HepG2 (cell line): ENCODE measurements around the gene BCAM. TPM values are rescaled to one million over a fixed set of nuclear protein-coding genes. Genes with fewer than 3 reads are reported as not detected.

Experiments
- ATF7 ChIP-seq, 2 experiments: fragments of 450-650 bp in 1 of 2; sonication (generic) in 1 of 2; formaldehyde crosslinking in 1 of 2; IDR thresholded peaks; 2 replicates each; pipeline versions ENCODE4 v1.4.0 to v1.6.1; 2016 to 2020; ENCODE audit warnings: antibody characterized with exemption in 1 of 2, mild to moderate bottlenecking in 1 of 2, missing genetic modification reagents in 1 of 2
- BHLHE40 ChIP-seq: IDR thresholded peaks from 2 replicates; pipeline ENCODE4 v1.6.1; 2011; ENCODE audit warnings: low read length, improper control_type of control experiment
- DNMT1 ChIP-seq: sonication (generic); formaldehyde crosslinking; IDR thresholded peaks from 2 replicates; pipeline ENCODE4 v1.5.1; 2020; ENCODE audit warnings: mild to moderate bottlenecking, missing genetic modification reagents
- JARID2 ChIP-seq: sonication (generic); formaldehyde crosslinking; IDR thresholded peaks from 2 replicates; pipeline ENCODE4 v1.8.1; 2023; ENCODE audit warnings: missing genetic modification reagents, inconsistent platforms; ENCODE audit not compliant: insufficient replicate concordance
- JUNB ChIP-seq: sonication (generic); formaldehyde crosslinking; IDR thresholded peaks from 2 replicates; pipeline ENCODE4 v1.8.0; 2022; ENCODE audit warnings: missing genetic modification reagents, mild to moderate bottlenecking, borderline replicate concordance
- KAT8 ChIP-seq: IDR thresholded peaks from 2 replicates; pipeline ENCODE4 v1.6.1; 2016; ENCODE audit warnings: missing genetic modification reagents, missing compliant biosample characterization
- KDM5A ChIP-seq: fragments of 200-600 bp; sonication (generic); IDR thresholded peaks from 2 replicates; pipeline ENCODE4 v1.7.0; 2018; ENCODE audit warnings: antibody characterized with exemption, mild to moderate bottlenecking, low read length, borderline replicate concordance
- MNT ChIP-seq: fragments of 450-650 bp; IDR thresholded peaks from 2 replicates; pipeline ENCODE4 v1.6.1; 2016
- SIX1 ChIP-seq: sonication (generic); formaldehyde crosslinking; IDR thresholded peaks from 2 replicates; pipeline ENCODE4 v1.4.0; 2020; ENCODE audit warnings: missing genetic modification reagents, borderline replicate concordance
- SPEN ChIP-seq: sonication (generic); formaldehyde crosslinking; IDR thresholded peaks from 2 replicates; pipeline ENCODE4 v1.5.1; 2020; ENCODE audit warnings: low read depth, mild to moderate bottlenecking, missing genetic modification reagents
- SRY ChIP-seq: sonication (generic); formaldehyde crosslinking; IDR thresholded peaks from 2 replicates; pipeline ENCODE4 v1.8.0; 2022; ENCODE audit warnings: mild to moderate bottlenecking, missing genetic modification reagents
- TCF7L2 ChIP-seq: IDR thresholded peaks from 2 replicates; pipeline ENCODE4 v1.6.1; 2011; ENCODE audit warnings: mild to moderate bottlenecking, low read depth, low read length, moderate library complexity
- ZNF577 ChIP-seq: sonication (generic); formaldehyde crosslinking; IDR thresholded peaks from 2 replicates; pipeline ENCODE4 v1.4.0; 2020; ENCODE audit warnings: mild to moderate bottlenecking, low read depth, missing genetic modification reagents, borderline replicate concordance
- ZNF776 ChIP-seq: sonication (generic); formaldehyde crosslinking; IDR thresholded peaks from 2 replicates; pipeline ENCODE4 v1.4.0; 2020; ENCODE audit warnings: mild to moderate bottlenecking, missing genetic modification reagents
- ZNF883 ChIP-seq: sonication (generic); formaldehyde crosslinking; IDR thresholded peaks from 2 replicates; pipeline ENCODE4 v1.5.1; 2020; ENCODE audit warnings: mild to moderate bottlenecking, missing genetic modification reagents; ENCODE audit errors: not compliant biosample characterization
- polyA plus RNA-seq, 8 experiments: library from polyadenylated mRNA; depleted of rRNA in 3 of 8; stranded (reverse) in 7 of 8; unstranded in 1 of 8; fragments of >200 nt; fragmentation: Illumina TruSeq in 4 of 8; extraction: Trizol in 4 of 8; gene quantifications; 2 replicates each; pipeline versions ENCODE4 v1.2.1 to v1.2.3, GENCODE V29; 2011 to 2016; ENCODE audit warnings: low read depth in 4 of 8, missing spikeins in 1 of 8, mixed read lengths in 1 of 8; ENCODE audit not compliant: insufficient read depth in 1 of 8
- total RNA-seq, 5 experiments: library from RNA; depleted of rRNA; stranded (reverse); fragments of >200 nt; fragmentation: Illumina TruSeq; extraction: Trizol; gene quantifications; 2 replicates each; pipeline ENCODE4 v1.2.3, GENCODE V29; 2016; ENCODE audit warnings: low read depth in 1 of 5
- TF ChIP-seq, protein P1 (sequence below): sonication (generic); formaldehyde crosslinking; IDR thresholded peaks from 2 replicates; pipeline ENCODE4 v1.5.0; 2020; ENCODE audit warnings: mild to moderate bottlenecking, missing genetic modification reagents, borderline replicate concordance
- TF ChIP-seq, protein P2 (sequence below): sonication (generic); formaldehyde crosslinking; IDR thresholded peaks from 2 replicates; pipeline ENCODE4 v1.4.0; 2020; ENCODE audit warnings: missing genetic modification reagents
- TF ChIP-seq, protein P3 (sequence below), 2 experiments: IDR thresholded peaks; 2 replicates each; pipeline ENCODE4 v1.6.1; 2011 to 2012; ENCODE audit warnings: low read length in 2 of 2, borderline replicate concordance in 1 of 2, low read depth in 1 of 2, mild to moderate bottlenecking in 1 of 2, moderate library complexity in 1 of 2

Gene BCAM
- total and polyA plus RNA-seq, 2 of the 13 experiments (the other 11 are each of a cell fraction or from before 2014, with no cell fraction given), result 51.2 to 62.7 TPM

- TF ChIP-seq ATF7 (IDR thresholded peaks at IDR 0.05) (peak; percentile 75), ATF7 (CRISPR knock-in tag; IDR thresholded peaks at IDR 0.05) (peak; percentile 18; the same call in 1 of the 2 replicates), ZNF776 (CRISPR knock-in tag) (no peak), SIX1 (CRISPR knock-in tag) (no peak), KAT8 (0 out of 2 replicates have a peak, but pooled peaks have one; percentile 27), SPEN (peak; percentile 19), SRY (0 out of 2 replicates have a peak, but pooled peaks have one; percentile 35), ZNF577 (CRISPR knock-in tag) (no peak), TCF7L2 (no peak), ZNF883 (CRISPR knock-in tag) (peak; percentile 49), JUNB (CRISPR knock-in tag) (peak; percentile 50; the same call in 1 of the 2 replicates), DNMT1 (CRISPR knock-in tag) (no peak), KDM5A (peak; percentile 79; the same call in 1 of the 2 replicates), JARID2 (no peak), BHLHE40 (peak; percentile 44), MNT (peak; percentile 69)
- TF ChIP-seq, protein P1, sequence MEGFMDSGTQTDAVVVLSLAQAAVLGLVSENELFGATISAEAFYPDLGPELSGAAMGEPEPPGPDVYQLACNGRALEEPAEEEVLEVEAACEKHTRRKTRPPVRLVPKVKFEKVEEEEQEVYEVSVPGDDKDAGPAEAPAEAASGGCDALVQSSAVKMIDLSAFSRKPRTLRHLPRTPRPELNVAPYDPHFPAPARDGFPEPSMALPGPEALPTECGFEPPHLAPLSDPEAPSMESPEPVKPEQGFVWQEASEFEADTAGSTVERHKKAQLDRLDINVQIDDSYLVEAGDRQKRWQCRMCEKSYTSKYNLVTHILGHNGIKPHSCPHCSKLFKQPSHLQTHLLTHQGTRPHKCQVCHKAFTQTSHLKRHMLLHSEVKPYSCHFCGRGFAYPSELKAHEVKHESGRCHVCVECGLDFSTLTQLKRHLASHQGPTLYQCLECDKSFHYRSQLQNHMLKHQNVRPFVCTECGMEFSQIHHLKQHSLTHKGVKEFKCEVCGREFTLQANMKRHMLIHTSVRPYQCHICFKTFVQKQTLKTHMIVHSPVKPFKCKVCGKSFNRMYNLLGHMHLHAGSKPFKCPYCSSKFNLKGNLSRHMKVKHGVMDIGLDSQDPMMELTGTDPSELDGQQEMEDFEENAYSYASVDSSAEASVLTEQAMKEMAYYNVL, result peak; percentile 66; the same call in 1 of the 2 replicates
- TF ChIP-seq, protein P2, sequence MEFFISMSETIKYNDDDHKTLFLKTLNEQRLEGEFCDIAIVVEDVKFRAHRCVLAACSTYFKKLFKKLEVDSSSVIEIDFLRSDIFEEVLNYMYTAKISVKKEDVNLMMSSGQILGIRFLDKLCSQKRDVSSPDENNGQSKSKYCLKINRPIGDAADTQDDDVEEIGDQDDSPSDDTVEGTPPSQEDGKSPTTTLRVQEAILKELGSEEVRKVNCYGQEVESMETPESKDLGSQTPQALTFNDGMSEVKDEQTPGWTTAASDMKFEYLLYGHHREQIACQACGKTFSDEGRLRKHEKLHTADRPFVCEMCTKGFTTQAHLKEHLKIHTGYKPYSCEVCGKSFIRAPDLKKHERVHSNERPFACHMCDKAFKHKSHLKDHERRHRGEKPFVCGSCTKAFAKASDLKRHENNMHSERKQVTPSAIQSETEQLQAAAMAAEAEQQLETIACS (CRISPR knock-in tag), result no peak
- TF ChIP-seq, protein P3, sequence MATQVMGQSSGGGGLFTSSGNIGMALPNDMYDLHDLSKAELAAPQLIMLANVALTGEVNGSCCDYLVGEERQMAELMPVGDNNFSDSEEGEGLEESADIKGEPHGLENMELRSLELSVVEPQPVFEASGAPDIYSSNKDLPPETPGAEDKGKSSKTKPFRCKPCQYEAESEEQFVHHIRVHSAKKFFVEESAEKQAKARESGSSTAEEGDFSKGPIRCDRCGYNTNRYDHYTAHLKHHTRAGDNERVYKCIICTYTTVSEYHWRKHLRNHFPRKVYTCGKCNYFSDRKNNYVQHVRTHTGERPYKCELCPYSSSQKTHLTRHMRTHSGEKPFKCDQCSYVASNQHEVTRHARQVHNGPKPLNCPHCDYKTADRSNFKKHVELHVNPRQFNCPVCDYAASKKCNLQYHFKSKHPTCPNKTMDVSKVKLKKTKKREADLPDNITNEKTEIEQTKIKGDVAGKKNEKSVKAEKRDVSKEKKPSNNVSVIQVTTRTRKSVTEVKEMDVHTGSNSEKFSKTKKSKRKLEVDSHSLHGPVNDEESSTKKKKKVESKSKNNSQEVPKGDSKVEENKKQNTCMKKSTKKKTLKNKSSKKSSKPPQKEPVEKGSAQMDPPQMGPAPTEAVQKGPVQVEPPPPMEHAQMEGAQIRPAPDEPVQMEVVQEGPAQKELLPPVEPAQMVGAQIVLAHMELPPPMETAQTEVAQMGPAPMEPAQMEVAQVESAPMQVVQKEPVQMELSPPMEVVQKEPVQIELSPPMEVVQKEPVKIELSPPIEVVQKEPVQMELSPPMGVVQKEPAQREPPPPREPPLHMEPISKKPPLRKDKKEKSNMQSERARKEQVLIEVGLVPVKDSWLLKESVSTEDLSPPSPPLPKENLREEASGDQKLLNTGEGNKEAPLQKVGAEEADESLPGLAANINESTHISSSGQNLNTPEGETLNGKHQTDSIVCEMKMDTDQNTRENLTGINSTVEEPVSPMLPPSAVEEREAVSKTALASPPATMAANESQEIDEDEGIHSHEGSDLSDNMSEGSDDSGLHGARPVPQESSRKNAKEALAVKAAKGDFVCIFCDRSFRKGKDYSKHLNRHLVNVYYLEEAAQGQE (IDR thresholded peaks at IDR 0.05; ENCODE audit: borderline replicate concordance in 1 of 2, low read depth in 1 of 2, low read length in 2 of 2), result peak in 1 of 2 experiments; percentile 21; a peak in 1 of 4 replicates
These were observed 36.9 kb downstream of the BCAM start, which contains the start of gene NECTIN2 (continued) for GRCh38 chr19:44845612-44846454.
